Transverse colon (tissue), 3 donors: Measurements from ENCODE around the gene ARHGAP32.

Experiments
- CTCF ChIP-seq, 5 experiments: fragments of 200-600 bp in 3 of 5; fragments of 450-650 bp in 2 of 5; sonication (generic) in 3 of 5; IDR thresholded peaks; 1 replicate in 2 of 5; 2 replicates in 3 of 5; pipeline ENCODE4 v1.5.1; 2016 to 2017; ENCODE audit warnings: antibody characterized with exemption in 5 of 5, inconsistent platforms in 3 of 5, mild to moderate bottlenecking in 2 of 5, moderate library complexity in 1 of 5
- POLR2A ChIP-seq: fragments of 450-650 bp; IDR thresholded peaks from one replicate; pipeline ENCODE4 v1.6.1; 2016; ENCODE audit warnings: antibody characterized with exemption, mild to moderate bottlenecking, moderate library complexity

GRCh38 chr11:129075757-129076156 lies 116.4 kb downstream of the ARHGAP32 start:
- no peak for TF ChIP-seq CTCF (IDR thresholded peaks at IDR 0.05)
- no peak for TF ChIP-seq POLR2A
